Keratinocyte (primary cell): ENCODE data around the gene NECTIN1.

Experiments used
- EZH2 ChIP-seq: IDR thresholded peaks from one replicate; pipeline ENCODE4 v1.6.1; 2012; ENCODE audit warnings: inconsistent platforms, mild to moderate bottlenecking, low read length, moderate library complexity
- TF ChIP-seq, protein P1 (sequence below), 3 experiments: IDR thresholded peaks in 1 of 3; conservative IDR thresholded peaks in 1 of 3; optimal IDR thresholded peaks in 1 of 3; 2 replicates in 2 of 3; 3 replicates in 1 of 3; pipeline versions ENCODE3 to v1.5.1; 2011; ENCODE audit warnings: low read length in 3 of 3, mild to moderate bottlenecking in 3 of 3, moderate library complexity in 2 of 3, control low read depth in 1 of 3, inconsistent platforms in 1 of 3; ENCODE audit not compliant: insufficient read depth in 2 of 3; ENCODE audit errors: extremely low read depth in 1 of 3

DNA sequence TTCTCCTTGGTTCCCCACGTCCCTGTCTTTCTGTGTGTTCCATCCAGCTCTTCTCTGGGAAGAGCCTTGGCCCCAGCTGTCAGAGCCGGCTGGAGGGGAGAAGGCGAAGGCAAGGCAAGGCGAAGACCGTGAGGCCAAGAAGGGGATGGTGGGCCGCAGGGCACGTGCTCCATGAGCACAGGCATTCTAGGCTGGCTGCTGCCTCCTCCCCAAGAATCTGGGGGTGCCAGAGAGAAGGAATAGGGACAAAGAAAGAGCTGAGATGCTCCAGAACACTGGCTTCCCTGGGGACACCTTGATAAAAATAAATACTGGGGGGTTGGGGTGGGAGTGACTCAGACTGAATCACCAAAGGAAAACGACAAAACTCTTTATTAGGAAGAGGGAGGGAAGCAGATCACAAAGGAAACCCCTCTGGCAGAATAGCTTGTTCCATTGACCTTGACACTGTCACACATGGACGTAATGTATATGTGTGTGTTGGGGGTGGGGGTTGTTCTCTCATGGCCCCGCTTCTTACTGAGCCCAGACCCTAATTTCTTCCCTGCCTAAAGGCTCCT is 52.5 kb downstream of the NECTIN1 start:
- TF ChIP-seq, protein P1, sequence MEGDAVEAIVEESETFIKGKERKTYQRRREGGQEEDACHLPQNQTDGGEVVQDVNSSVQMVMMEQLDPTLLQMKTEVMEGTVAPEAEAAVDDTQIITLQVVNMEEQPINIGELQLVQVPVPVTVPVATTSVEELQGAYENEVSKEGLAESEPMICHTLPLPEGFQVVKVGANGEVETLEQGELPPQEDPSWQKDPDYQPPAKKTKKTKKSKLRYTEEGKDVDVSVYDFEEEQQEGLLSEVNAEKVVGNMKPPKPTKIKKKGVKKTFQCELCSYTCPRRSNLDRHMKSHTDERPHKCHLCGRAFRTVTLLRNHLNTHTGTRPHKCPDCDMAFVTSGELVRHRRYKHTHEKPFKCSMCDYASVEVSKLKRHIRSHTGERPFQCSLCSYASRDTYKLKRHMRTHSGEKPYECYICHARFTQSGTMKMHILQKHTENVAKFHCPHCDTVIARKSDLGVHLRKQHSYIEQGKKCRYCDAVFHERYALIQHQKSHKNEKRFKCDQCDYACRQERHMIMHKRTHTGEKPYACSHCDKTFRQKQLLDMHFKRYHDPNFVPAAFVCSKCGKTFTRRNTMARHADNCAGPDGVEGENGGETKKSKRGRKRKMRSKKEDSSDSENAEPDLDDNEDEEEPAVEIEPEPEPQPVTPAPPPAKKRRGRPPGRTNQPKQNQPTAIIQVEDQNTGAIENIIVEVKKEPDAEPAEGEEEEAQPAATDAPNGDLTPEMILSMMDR (optimal IDR thresholded peaks at IDR 0.05 in 1 of 3, IDR thresholded peaks at IDR 0.05 in 1 of 3, conservative IDR thresholded peaks at IDR 0.05 in 1 of 3; ENCODE audit: extremely low read depth in 1 of 3, insufficient read depth in 2 of 3, low read length in 3 of 3): no peak
- TF ChIP-seq EZH2: no peak
